WERI-Rb-1 (cell line): ENCODE measurements around the gene MDFIC2.

Experiments used
- DNase-seq: peaks from one replicate; pipeline ENCODE4 v3.0.0-alpha.2; 2020
- H3K27ac ChIP-seq: fragments of 250-450 bp; sonication (Bioruptor Pico); 2 replicates; pipeline ENCODE4 v1.5.1; 2020; ENCODE audit warnings: mild to moderate bottlenecking, moderate library complexity
- H3K27me3 ChIP-seq: fragments of 250-450 bp; sonication (Bioruptor Pico); 2 replicates; pipeline ENCODE4 v1.5.1; 2021; ENCODE audit warnings: mild to moderate bottlenecking, low read depth, moderate library complexity; ENCODE audit not compliant: insufficient read depth, severe bottlenecking
- H3K36me3 ChIP-seq: fragments of 250-450 bp; sonication (Bioruptor Pico); 2 replicates; pipeline ENCODE4 v1.5.1; 2020; ENCODE audit warnings: mild to moderate bottlenecking, moderate library complexity
- H3K4me3 ChIP-seq: 2 replicates; pipeline ENCODE4 v1.5.1; 2011; ENCODE audit warnings: low read depth, mild to moderate bottlenecking, control low read depth, low read length
- H3K9me3 ChIP-seq: fragments of 250-450 bp; sonication (Bioruptor Pico); 2 replicates; pipeline ENCODE4 v1.5.1; 2021; ENCODE audit warnings: mild to moderate bottlenecking, moderate library complexity; ENCODE audit not compliant: severe bottlenecking
- TF ChIP-seq, protein P1 (sequence below): IDR thresholded peaks from 2 replicates; pipeline ENCODE4 v1.5.1; 2011; ENCODE audit warnings: low read depth, mild to moderate bottlenecking, control low read depth, inconsistent platforms, low read length

The MDFIC2 gene

DNA sequence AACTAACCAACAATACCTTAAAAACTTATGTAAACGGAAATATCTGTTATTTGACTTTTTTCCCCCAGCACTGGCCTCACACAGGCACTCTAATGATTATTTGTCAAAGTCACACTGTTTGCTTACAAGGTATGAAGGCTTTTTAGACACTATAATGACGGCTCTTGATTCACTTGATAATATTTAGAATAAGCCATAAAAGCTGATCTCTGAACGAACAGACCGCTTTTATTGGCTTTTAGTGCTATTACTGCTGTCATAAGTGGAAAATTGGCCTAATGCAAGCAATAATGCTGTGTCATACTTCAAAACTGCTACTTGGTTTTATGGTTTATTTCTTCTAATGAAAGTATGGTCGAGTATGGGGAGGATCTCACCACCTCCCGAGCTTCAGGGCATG, 35.1 kb downstream of the MDFIC2 start:
- no peaks in the 10 kb centered on the region for H3K9me3 ChIP-seq
- no peak for DNase-seq
- TF ChIP-seq, protein P1, sequence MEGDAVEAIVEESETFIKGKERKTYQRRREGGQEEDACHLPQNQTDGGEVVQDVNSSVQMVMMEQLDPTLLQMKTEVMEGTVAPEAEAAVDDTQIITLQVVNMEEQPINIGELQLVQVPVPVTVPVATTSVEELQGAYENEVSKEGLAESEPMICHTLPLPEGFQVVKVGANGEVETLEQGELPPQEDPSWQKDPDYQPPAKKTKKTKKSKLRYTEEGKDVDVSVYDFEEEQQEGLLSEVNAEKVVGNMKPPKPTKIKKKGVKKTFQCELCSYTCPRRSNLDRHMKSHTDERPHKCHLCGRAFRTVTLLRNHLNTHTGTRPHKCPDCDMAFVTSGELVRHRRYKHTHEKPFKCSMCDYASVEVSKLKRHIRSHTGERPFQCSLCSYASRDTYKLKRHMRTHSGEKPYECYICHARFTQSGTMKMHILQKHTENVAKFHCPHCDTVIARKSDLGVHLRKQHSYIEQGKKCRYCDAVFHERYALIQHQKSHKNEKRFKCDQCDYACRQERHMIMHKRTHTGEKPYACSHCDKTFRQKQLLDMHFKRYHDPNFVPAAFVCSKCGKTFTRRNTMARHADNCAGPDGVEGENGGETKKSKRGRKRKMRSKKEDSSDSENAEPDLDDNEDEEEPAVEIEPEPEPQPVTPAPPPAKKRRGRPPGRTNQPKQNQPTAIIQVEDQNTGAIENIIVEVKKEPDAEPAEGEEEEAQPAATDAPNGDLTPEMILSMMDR = no peak
- H3K27me3 ChIP-seq = no peaks in the 10 kb centered on the region
- no peak overlapping the region for H3K4me3 ChIP-seq
- no peak overlapping the region for H3K27ac ChIP-seq
- no peaks in the 10 kb centered on the region for H3K36me3 ChIP-seq

DNA sequence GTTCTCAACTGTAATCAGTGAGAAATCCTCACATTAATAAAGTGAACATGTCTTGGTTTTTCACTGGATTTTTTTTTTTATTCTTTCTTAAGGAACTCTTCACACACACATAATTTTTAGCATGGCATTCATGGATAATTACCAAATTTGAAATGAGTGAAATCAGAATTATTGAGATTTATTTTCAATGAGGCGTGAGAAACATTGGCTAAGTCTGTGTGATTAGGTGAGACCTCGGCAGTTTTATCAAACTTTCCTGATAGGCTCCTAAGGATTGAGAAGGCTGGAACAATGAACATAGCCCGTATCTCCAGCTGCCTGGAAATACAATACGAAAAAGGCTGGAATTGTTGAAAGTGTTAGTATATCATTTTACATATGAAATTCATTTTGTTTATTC, 35.5 kb downstream of the MDFIC2 start:
- Histone ChIP-seq H3K27ac (no peak overlapping the region), H3K27me3 (no peaks in the 10 kb centered on the region), H3K36me3 (no peaks in the 10 kb centered on the region), H3K9me3 (no peaks in the 10 kb centered on the region), H3K4me3 (no peak overlapping the region)
- no peak for DNase-seq
- TF ChIP-seq, protein P1 = no peak

DNA sequence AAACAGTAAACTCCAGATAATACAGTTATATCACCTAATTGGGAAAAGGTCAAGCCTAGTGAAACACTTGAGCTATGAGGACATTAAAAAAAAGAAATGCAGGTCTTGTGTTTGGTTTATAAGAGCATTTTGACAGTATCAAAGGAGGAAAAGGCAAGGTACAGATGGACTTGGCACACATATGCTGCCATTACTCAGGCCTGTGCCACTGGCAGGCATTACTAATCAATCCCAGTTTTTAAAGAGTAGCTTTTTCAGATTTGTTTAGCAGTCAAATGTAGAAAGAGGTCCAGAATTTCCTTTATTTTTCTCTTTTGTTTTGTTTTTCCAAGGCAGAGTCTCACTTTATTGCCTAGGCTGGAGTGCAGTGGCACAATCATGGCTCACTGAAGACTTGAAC, 38.9 kb downstream of the MDFIC2 start:
- H3K27ac ChIP-seq = no peak overlapping the region
- H3K4me3 ChIP-seq = no peak overlapping the region
- H3K9me3 ChIP-seq = no peaks in the 10 kb centered on the region
- no peaks in the 10 kb centered on the region for H3K27me3 ChIP-seq
- no peak for DNase-seq
- no peaks in the 10 kb centered on the region for H3K36me3 ChIP-seq
- TF ChIP-seq, protein P1 = no peak

DNA sequence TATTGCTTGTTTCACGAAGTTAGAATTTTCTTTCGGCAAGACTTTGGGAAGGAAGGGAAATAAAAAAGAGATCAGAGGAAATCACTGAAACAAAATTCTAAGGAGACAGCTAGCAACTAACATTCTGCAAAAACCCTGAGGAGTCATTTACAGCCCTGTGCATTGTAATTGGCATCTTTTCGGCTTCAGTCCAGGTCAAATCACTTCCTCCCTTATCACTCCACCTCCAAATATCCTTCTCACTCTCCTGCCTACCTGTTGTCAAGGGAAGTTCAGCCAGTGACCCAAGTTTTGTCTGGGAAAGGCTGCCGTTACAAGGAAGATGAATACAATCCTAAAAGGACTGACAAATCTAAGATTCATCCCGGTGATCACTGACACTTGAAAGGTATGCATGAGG, 39.6 kb downstream of the MDFIC2 start:
- Histone ChIP-seq H3K27ac (no peak overlapping the region), H3K4me3 (no peak overlapping the region), H3K9me3 (no peaks in the 10 kb centered on the region), H3K36me3 (no peaks in the 10 kb centered on the region), H3K27me3 (no peaks in the 10 kb centered on the region)
- TF ChIP-seq, protein P1 = no peak
- no peak for DNase-seq

DNA sequence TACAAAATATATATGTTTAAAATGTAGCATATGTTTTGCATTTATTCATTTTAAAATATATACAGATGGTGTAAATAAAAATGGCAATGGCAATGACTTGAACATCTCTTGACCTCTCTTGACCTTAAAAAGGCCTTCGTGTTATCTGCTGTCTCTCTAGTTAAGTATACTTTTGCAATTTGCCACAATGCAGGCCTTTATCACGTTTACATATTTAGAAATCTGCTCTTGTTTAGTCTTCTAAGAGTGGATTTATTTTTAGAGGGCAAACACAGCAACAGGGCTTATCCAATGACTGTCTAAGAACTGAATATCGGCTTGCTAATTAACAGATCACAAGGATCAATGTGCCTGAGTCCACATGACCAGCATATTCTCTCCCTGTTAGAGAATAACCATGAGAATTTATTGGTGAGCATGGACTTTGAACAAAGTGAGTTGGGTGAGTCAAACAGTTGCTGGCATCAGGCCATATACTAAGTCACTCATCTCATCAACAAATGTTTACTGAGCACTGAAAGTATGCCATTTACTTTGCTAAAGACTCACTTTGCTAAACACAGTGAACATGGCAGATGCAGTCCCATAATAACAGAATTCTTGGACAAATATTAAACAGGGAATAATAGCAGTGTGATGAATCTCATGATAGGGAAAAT, 48.2 kb downstream of the MDFIC2 start:
- Histone ChIP-seq H3K27ac (no peak overlapping the region), H3K36me3 (no peaks in the 10 kb centered on the region), H3K9me3 (no peaks in the 10 kb centered on the region), H3K27me3 (no peaks in the 10 kb centered on the region), H3K4me3 (no peak overlapping the region)
- TF ChIP-seq, protein P1 = no peak
- no peak for DNase-seq

DNA sequence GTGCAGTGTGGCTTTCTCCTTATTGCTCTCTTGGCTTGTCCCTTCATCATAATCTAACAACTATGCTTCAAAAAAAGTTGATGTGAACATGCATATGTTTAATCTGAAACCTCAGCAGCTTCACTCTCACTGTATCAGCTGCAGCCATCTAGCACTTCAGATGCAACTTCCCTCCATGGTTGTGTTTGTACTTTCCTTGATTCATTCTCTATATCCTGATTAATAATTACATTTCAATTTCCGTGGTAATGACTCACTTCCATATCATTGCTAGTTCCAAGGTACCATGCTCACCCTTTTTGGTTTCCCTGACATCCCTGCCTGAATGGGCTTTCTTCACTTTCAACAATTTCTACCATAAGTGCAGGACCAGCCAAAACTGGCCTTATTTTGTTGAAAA, 51.2 kb downstream of the MDFIC2 start:
- DNase-seq = no peak
- TF ChIP-seq, protein P1 = no peak
- Histone ChIP-seq H3K4me3 (no peak overlapping the region), H3K9me3 (no peaks in the 10 kb centered on the region), H3K27ac (no peak overlapping the region), H3K36me3 (no peaks in the 10 kb centered on the region), H3K27me3 (no peaks in the 10 kb centered on the region)
